ENCODE data around the gene TMEM248.

GRCh38 chr7:66880053-66880452, 41.0 kb upstream of the TMEM248 start:
- TF ChIP-seq CTCF (IDR thresholded peaks at IDR 0.05; ENCODE audit: control extremely low read depth in 1 of 3, insufficient read depth in 1 of 3, low read depth in 1 of 3, low read length in 3 of 3) (no peak), MAFK (IDR thresholded peaks at IDR 0.05; ENCODE audit: low read depth, low read length) (no peak), RFX5 (IDR thresholded peaks at IDR 0.05; ENCODE audit: borderline replicate concordance, low read depth, low read length) (no peak), POLR2AphosphoS5 (IDR thresholded peaks at IDR 0.05; ENCODE audit: low read depth, low read length) (no peak), CREB1 (IDR thresholded peaks at IDR 0.05) (no peak), POLR2A (IDR thresholded peaks at IDR 0.05; ENCODE audit: control extremely low read depth in 1 of 2, low read depth in 2 of 2, low read length in 2 of 2) (no peak), KDM5A (IDR thresholded peaks at IDR 0.05; ENCODE audit: low read length) (no peak), BCL11A (IDR thresholded peaks at IDR 0.05; ENCODE audit: low read depth in 2 of 2, low read length in 2 of 2) (no peak), SIN3A (conservative IDR thresholded peaks at IDR 0.05 in 1 of 2, IDR thresholded peaks at IDR 0.05 in 1 of 2; ENCODE audit: low read depth in 1 of 2, low read length in 2 of 2) (no peak)

Data from H1 (cell line).